Measurements from ENCODE around the gene NDRG3.

DNA sequence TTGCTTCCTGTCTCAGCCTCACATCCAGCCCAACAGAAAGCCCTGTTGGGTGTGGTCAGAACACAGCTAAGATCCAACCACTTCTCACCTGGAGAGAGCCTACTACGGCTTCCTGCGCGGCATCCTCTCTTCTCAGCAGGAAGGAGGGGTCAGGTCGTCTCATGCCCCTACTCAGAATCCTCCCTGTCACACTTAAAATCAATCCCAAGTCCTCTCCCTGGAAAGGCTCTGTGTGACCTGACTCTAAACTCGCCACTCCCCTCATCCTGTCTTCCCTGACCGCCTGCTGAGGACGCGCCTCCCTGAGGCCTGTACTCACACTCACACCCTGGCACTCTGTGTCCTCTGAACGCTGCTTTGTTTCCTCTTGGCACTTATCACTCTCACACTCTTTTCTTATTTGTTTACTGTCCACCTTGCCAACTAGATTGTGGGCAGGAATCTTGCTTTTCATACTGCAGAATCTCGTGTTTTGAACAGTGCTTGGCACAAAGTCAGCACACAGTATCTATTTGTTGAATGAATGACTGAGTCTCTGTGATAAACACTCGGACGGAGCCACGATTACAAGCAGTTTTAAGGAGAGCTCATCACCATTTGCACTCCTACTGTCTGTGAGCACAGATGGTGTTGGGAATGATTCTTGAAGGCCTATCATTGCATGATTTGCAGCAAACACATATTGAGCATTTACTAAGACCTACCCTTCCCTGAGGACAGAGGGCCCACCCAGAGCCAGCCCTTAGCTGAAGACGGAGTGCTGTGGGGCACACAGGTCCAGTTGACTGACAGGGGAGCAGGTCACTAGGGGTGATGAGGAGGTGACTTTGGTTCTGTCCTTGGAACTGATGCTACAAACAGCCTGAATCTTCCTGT, 121.6 kb downstream of the NDRG3 start:
- TF ChIP-seq CTCF (IDR thresholded peaks at IDR 0.05) = no peak
- TF ChIP-seq POLR2AphosphoS5 (IDR thresholded peaks at IDR 0.05) = no peak
- no peak for TF ChIP-seq EP300 (IDR thresholded peaks at IDR 0.05)
